ENCODE results near the gene TMEM17.

TMEM17 gene

GRCh38 chr2:62467475-62468321, 38.3 kb downstream of the TMEM17 start:
- no peak overlapping the region for H3K4me3 ChIP-seq (ENCODE audit: low read depth, low read length)
- TF ChIP-seq CTCF (IDR thresholded peaks at IDR 0.05; ENCODE audit: low read depth, low read length, missing control alignments) = no peak
- DNase-seq (ENCODE audit: low read depth) = no peak

- TF ChIP-seq CTCF (IDR thresholded peaks at IDR 0.05; ENCODE audit: low read depth, low read length, missing control alignments) = no peak
- no peak for DNase-seq (ENCODE audit: low read depth)
Measured at GRCh38 chr2:62467100-62467474, 38.9 kb downstream of the TMEM17 start.

GRCh38 chr2:62466503-62466854, 39.5 kb downstream of the TMEM17 start:
- no peak for DNase-seq (ENCODE audit: low read depth)
- no peak for TF ChIP-seq CTCF (IDR thresholded peaks at IDR 0.05; ENCODE audit: low read depth, low read length, missing control alignments)
- no peak overlapping the region for H3K4me3 ChIP-seq (ENCODE audit: low read depth, low read length)

More at GRCh38 chr2:62467100-62467474, 38.9 kb downstream of the TMEM17 start:
- no peak overlapping the region for H3K4me3 ChIP-seq (ENCODE audit: low read depth, low read length)

GRCh38 chr2:62465741-62466502, 40.1 kb downstream of the TMEM17 start:
- no peak for TF ChIP-seq CTCF (IDR thresholded peaks at IDR 0.05; ENCODE audit: low read depth, low read length, missing control alignments)
- no peak for DNase-seq (ENCODE audit: low read depth)
- no peak overlapping the region for H3K4me3 ChIP-seq (ENCODE audit: low read depth, low read length)

GRCh38 chr2:62465039-62465740, 40.8 kb downstream of the TMEM17 start:
- TF ChIP-seq CTCF (IDR thresholded peaks at IDR 0.05; ENCODE audit: low read depth, low read length, missing control alignments) = no peak
- no peak overlapping the region for H3K4me3 ChIP-seq (ENCODE audit: low read depth, low read length)
- DNase-seq (ENCODE audit: low read depth) = no peak

GRCh38 chr2:62464221-62465007, 41.6 kb downstream of the TMEM17 start:
- H3K4me3 ChIP-seq (ENCODE audit: low read depth, low read length) = no peak overlapping the region
- DNase-seq (ENCODE audit: low read depth) = no peak
- no peak for TF ChIP-seq CTCF (IDR thresholded peaks at IDR 0.05; ENCODE audit: low read depth, low read length, missing control alignments)
